ENCODE data around the gene IL20RA. TPM values are rescaled to one million over a fixed set of nuclear protein-coding genes. Genes with fewer than 3 reads are reported as not detected.

The IL20RA gene
- total RNA-seq, 4 donors from 2014 or later, result 0.47 to 2.5 (median 1.7) TPM; not detected in 1

DNA sequence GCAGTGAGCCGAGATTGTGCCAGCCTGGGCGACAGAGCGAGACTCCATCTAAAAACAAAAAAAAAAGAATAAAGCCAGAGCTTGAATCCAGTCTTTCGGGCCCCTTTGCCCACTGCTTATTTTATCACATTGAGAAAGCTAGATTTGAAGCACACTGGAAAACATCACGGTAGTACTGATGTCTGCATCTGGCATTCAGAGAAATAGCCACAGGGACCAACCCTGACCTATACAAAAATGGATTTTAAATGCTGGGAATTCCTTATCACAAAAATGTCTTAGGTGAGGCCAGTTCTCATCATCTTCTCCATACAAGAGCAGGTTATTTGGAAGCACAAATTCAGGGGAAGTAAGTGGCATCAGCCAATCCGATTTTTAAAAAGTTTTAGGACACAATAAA is 73.2 kb downstream of the IL20RA start:
- H3K27me3 ChIP-seq, result no peaks in the 10 kb centered on the region
- DNase-seq, result no peak
- no peak overlapping the region for H3K4me3 ChIP-seq
- H3K27ac ChIP-seq, result no peak overlapping the region
- no peaks in the 10 kb centered on the region for H3K9me3 ChIP-seq
- TF ChIP-seq, protein P1, sequence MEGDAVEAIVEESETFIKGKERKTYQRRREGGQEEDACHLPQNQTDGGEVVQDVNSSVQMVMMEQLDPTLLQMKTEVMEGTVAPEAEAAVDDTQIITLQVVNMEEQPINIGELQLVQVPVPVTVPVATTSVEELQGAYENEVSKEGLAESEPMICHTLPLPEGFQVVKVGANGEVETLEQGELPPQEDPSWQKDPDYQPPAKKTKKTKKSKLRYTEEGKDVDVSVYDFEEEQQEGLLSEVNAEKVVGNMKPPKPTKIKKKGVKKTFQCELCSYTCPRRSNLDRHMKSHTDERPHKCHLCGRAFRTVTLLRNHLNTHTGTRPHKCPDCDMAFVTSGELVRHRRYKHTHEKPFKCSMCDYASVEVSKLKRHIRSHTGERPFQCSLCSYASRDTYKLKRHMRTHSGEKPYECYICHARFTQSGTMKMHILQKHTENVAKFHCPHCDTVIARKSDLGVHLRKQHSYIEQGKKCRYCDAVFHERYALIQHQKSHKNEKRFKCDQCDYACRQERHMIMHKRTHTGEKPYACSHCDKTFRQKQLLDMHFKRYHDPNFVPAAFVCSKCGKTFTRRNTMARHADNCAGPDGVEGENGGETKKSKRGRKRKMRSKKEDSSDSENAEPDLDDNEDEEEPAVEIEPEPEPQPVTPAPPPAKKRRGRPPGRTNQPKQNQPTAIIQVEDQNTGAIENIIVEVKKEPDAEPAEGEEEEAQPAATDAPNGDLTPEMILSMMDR (IDR thresholded peaks at IDR 0.05), result no peak
- no peak for TF ChIP-seq POLR2A (IDR thresholded peaks at IDR 0.05)
- H3K4me1 ChIP-seq, result no peaks in the 10 kb centered on the region
- H3K36me3 ChIP-seq, result no peaks in the 10 kb centered on the region

DNA sequence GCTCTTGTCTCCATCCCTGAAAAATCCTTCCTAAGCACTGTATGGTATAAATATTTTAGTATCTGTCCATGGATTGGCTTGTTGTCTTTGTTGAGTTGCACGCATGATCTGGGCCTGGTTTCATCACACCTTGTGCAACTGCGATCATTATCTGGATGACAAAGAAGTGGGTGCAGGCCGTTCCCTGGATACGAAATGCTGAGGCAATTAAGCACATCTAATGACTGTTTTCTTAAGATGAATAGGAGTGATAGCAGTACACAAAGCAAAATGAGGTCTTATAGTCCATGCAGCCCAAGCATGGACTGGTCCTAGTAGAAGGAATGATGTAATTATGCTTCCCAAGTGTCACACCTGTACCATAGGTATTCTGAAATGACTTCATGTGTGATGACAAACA is 74.8 kb downstream of the IL20RA start:
- no peaks in the 10 kb centered on the region for H3K4me1 ChIP-seq
- no peak for TF ChIP-seq POLR2A (IDR thresholded peaks at IDR 0.05)
- TF ChIP-seq, protein P1 (IDR thresholded peaks at IDR 0.05), result no peak
- no peaks in the 10 kb centered on the region for H3K9me3 ChIP-seq
- no peaks in the 10 kb centered on the region for H3K27me3 ChIP-seq
- no peak for DNase-seq
- peak overlapping the region in 1 of 4 donors; percentile 15 for H3K27ac ChIP-seq
- H3K36me3 ChIP-seq, result no peaks in the 10 kb centered on the region
- H3K4me3 ChIP-seq, result no peak overlapping the region

DNA sequence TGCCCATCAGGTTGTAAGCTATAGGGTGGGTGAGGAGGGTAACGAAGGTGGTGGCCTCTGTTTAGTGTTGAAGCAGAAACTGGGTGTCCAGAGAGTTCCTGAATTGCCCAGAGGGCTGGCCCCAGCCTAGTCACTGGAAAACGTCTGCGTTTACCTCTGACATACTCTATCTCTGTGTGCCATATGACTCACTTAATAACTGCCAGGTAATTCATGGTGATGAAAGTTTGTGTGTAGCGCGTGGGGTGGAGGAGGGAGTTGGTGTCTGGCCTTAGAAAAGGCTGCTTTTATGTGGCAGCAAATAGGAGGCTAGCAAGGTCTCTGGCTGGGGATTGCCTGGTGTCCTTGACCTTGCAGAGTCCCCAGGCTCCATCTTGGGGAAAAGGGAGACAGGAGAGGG is 75.3 kb downstream of the IL20RA start:
- Histone ChIP-seq H3K4me3 (no peak overlapping the region), H3K27ac (peak overlapping the region in 1 of 4 donors; percentile 15), H3K9me3 (no peaks in the 10 kb centered on the region), H3K36me3 (no peaks in the 10 kb centered on the region), H3K4me1 (no peaks in the 10 kb centered on the region), H3K27me3 (no peaks in the 10 kb centered on the region)
- DNase-seq, result no peak
- TF ChIP-seq, protein P1 (IDR thresholded peaks at IDR 0.05), result no peak
- TF ChIP-seq POLR2A (IDR thresholded peaks at IDR 0.05), result no peak

DNA sequence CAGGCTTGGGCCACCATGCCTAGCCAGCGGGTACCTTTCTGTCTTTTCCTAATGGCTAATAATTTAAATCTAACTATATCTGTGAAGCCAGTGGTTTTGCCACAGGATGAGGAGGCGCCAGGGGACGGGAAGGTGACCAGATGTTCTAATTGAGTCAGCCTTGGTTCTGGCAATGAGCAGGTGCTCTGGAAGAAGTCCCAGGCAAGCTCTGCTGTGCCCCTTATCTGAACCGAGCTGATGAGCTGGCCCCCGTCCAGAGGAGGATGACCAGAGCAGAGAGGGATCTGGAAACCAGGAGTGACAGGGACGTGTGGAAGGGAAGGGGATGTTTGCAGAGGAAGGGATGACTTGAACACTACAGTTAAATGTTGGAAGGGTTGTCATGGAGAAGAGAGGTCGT is 75.9 kb downstream of the IL20RA start:
- peaks cover 0 to 4% (median 0%) of the 10 kb centered on the region in 4 donors for H3K4me1 ChIP-seq
- no peak overlapping the region for H3K4me3 ChIP-seq
- H3K27ac ChIP-seq, result peak overlapping the region in 1 of 4 donors; percentile 15
- TF ChIP-seq, protein P1 (IDR thresholded peaks at IDR 0.05), result no peak
- TF ChIP-seq POLR2A (IDR thresholded peaks at IDR 0.05), result no peak
- no peaks in the 10 kb centered on the region for H3K27me3 ChIP-seq
- no peak for DNase-seq
- H3K36me3 ChIP-seq, result no peaks in the 10 kb centered on the region
- H3K9me3 ChIP-seq, result no peaks in the 10 kb centered on the region

DNA sequence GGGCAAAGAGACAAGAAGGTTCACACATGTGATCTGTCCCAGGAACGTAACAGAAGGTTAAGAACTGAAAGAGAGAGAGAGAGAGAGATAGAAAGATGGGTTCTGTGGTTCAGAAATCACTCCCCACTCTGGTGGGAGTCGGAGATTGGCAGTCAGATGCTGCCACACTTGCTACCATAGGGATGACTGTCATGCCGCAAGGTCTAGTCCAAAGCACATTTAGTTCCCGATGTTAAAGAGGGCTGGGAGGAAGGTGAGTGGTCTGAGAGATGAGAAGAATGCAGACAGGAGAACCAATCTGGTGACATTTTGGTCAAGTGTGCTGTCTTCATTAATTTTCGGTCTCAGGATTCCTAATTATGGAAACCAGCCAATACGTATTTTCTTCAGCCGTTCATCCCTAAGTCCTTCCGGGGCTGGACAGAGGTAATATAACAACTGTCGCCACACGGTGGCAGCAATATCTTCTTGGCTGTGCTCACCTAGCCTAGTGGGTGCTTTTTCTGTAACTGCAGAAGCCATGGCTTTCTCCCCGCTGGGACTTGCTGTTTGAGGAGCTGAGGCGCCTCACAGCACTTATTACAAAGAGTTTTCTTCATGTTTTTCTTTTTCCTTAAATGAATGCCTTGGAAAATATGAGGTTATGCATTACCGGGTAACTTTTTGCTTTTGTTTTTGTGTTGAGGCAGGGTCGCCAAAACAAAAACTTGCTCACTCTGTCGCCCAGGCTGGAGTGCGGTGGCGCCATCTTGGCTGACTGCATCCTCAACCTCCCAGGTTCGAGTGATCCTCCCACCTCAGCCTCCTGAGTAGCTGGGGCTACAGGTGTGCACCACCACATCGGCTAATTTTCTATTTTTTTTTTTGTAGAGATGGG is 76.7 kb downstream of the IL20RA start:
- H3K9me3 ChIP-seq, result no peaks in the 10 kb centered on the region
- H3K4me3 ChIP-seq, result no peak overlapping the region
- no peak overlapping the region for H3K27ac ChIP-seq
- H3K36me3 ChIP-seq, result no peaks in the 10 kb centered on the region
- H3K4me1 ChIP-seq, result peaks cover 0 to 11% (median 0%) of the 10 kb centered on the region in 4 donors
- TF ChIP-seq, protein P1 (IDR thresholded peaks at IDR 0.05), result peak; percentile 26 to 73 (median 68)
- no peak for TF ChIP-seq POLR2A (IDR thresholded peaks at IDR 0.05)
- DNase-seq, result peak; percentile 65 to 90 (median 67)
- H3K27me3 ChIP-seq, result no peaks in the 10 kb centered on the region
